Measurements from ENCODE around the gene BCAS4.
A peak's percentile ranks its signal among the peaks of the same experiment; 100 is the strongest.
"Not testable (repeated sequence)": the region's sequence is repeated elsewhere in the genome, so short reads cannot be mapped to it uniquely, and the experiment has no call there.

BCAS4 gene

GRCh38 chr20:50874758-50875665 is 80.2 kb downstream of the BCAS4 start:
- Mint-ChIP-seq H3K36me3 (ENCODE audit: low read depth) (peaks cover 31% of the 10 kb centered on the region), H3K27me3 (no peaks in the 10 kb centered on the region)

GRCh38 chr20:50876063-50876685 is 81.3 kb downstream of the BCAS4 start:
- DNase-seq, result no peak
- Mint-ChIP-seq H3K36me3 (ENCODE audit: low read depth) (peaks cover 32% of the 10 kb centered on the region), H3K9me3 (no peaks in the 10 kb centered on the region), H3K4me1 (ENCODE audit: low read depth) (no peaks in the 10 kb centered on the region), H3K27me3 (no peaks in the 10 kb centered on the region), H3K4me3 (no peak overlapping the region), H3K27ac (no peak overlapping the region)

More at GRCh38 chr20:50874758-50875665, 80.2 kb downstream of the BCAS4 start:
- no peak for DNase-seq
- H3K27ac Mint-ChIP-seq, result peak overlapping the region; percentile 33
- no peak overlapping the region for H3K4me3 Mint-ChIP-seq
- no peaks in the 10 kb centered on the region for H3K4me1 Mint-ChIP-seq (ENCODE audit: low read depth)
- no peaks in the 10 kb centered on the region for H3K9me3 Mint-ChIP-seq

- Mint-ChIP-seq H3K4me3 (no peak overlapping the region), H3K4me1 (ENCODE audit: low read depth) (no peaks in the 10 kb centered on the region), H3K36me3 (ENCODE audit: low read depth) (peaks cover 29% of the 10 kb centered on the region), H3K27ac (no peak overlapping the region), H3K9me3 (no peaks in the 10 kb centered on the region), H3K27me3 (no peaks in the 10 kb centered on the region)
- DNase-seq, result no peak
These were observed 82.0 kb downstream of the BCAS4 start for GRCh38 chr20:50876816-50877215.

GRCh38 chr20:50877232-50877743 is 82.4 kb downstream of the BCAS4 start:
- H3K9me3 Mint-ChIP-seq, result no peaks in the 10 kb centered on the region
- no peak overlapping the region for H3K27ac Mint-ChIP-seq
- no peak for DNase-seq
- H3K4me3 Mint-ChIP-seq, result no peak overlapping the region
- no peaks in the 10 kb centered on the region for H3K27me3 Mint-ChIP-seq
- no peaks in the 10 kb centered on the region for H3K4me1 Mint-ChIP-seq (ENCODE audit: low read depth)
- peaks cover 32% of the 10 kb centered on the region for H3K36me3 Mint-ChIP-seq (ENCODE audit: low read depth)

- Mint-ChIP-seq H3K36me3 (ENCODE audit: low read depth) (peaks cover 50% of the 10 kb centered on the region), H3K27ac (no peak overlapping the region), H3K4me1 (ENCODE audit: low read depth) (peaks cover 1% of the 10 kb centered on the region), H3K27me3 (no peaks in the 10 kb centered on the region), H3K4me3 (no peak overlapping the region), H3K9me3 (peaks cover 4% of the 10 kb centered on the region)
- peak; percentile 20 for DNase-seq
These were observed 85.0 kb downstream of the BCAS4 start for GRCh38 chr20:50879649-50880550.

- not testable (repeated sequence) for H3K27ac Mint-ChIP-seq
These were observed 87.0 kb downstream of the BCAS4 start for GRCh38 chr20:50881759-50882424.

GRCh38 chr20:50883856-50884255 is 89.0 kb downstream of the BCAS4 start:
- Mint-ChIP-seq H3K4me1 (ENCODE audit: low read depth) (peaks cover 1% of the 10 kb centered on the region), H3K27me3 (no peaks in the 10 kb centered on the region), H3K9me3 (peaks cover 4% of the 10 kb centered on the region), H3K27ac (no peak overlapping the region), H3K4me3 (no peak overlapping the region), H3K36me3 (ENCODE audit: low read depth) (peaks cover 51% of the 10 kb centered on the region)
- DNase-seq, result peak; percentile 24

More at GRCh38 chr20:50881759-50882424, 87.0 kb downstream of the BCAS4 start:
- H3K27me3 Mint-ChIP-seq; H3K4me3 Mint-ChIP-seq; H3K4me1 Mint-ChIP-seq (ENCODE audit: low read depth); H3K9me3 Mint-ChIP-seq: not testable (repeated sequence)
- H3K36me3 Mint-ChIP-seq (ENCODE audit: low read depth), result peaks cover 44% of the 10 kb centered on the region
- DNase-seq, result peak; percentile 13

GRCh38 chr20:50885068-50885467 is 90.2 kb downstream of the BCAS4 start:
- H3K9me3 Mint-ChIP-seq, result peaks cover 4% of the 10 kb centered on the region
- H3K27me3 Mint-ChIP-seq, result no peaks in the 10 kb centered on the region
- peak; percentile 25 for DNase-seq
- no peak overlapping the region for H3K4me3 Mint-ChIP-seq
- peak overlapping the region; percentile 59 for H3K27ac Mint-ChIP-seq
- peaks cover 1% of the 10 kb centered on the region for H3K4me1 Mint-ChIP-seq (ENCODE audit: low read depth)
- H3K36me3 Mint-ChIP-seq (ENCODE audit: low read depth), result peaks cover 55% of the 10 kb centered on the region

- peaks cover 3% of the 10 kb centered on the region for H3K4me1 Mint-ChIP-seq (ENCODE audit: low read depth)
- no peak overlapping the region for H3K4me3 Mint-ChIP-seq
- no peaks in the 10 kb centered on the region for H3K27me3 Mint-ChIP-seq
- H3K27ac Mint-ChIP-seq, result peak overlapping the region; percentile 64
- DNase-seq, result peak; percentile 23
- H3K9me3 Mint-ChIP-seq, result peaks cover 4% of the 10 kb centered on the region
- H3K36me3 Mint-ChIP-seq (ENCODE audit: low read depth), result peaks cover 62% of the 10 kb centered on the region
These were observed 90.9 kb downstream of the BCAS4 start for GRCh38 chr20:50885781-50886180.

GRCh38 chr20:50886184-50886790 is 91.4 kb downstream of the BCAS4 start:
- Mint-ChIP-seq H3K9me3 (peaks cover 4% of the 10 kb centered on the region), H3K4me1 (ENCODE audit: low read depth) (peaks cover 7% of the 10 kb centered on the region), H3K36me3 (ENCODE audit: low read depth) (peaks cover 67% of the 10 kb centered on the region), H3K4me3 (no peak overlapping the region), H3K27ac (peak overlapping the region; percentile 64), H3K27me3 (no peaks in the 10 kb centered on the region)
- DNase-seq, result peak; percentile 25

GRCh38 chr20:50887576-50887975 is 92.7 kb downstream of the BCAS4 start:
- Mint-ChIP-seq H3K27me3 (no peaks in the 10 kb centered on the region), H3K27ac (peak overlapping the region; percentile 66), H3K36me3 (ENCODE audit: low read depth) (peaks cover 75% of the 10 kb centered on the region), H3K4me1 (ENCODE audit: low read depth) (peaks cover 20% of the 10 kb centered on the region), H3K9me3 (peaks cover 4% of the 10 kb centered on the region), H3K4me3 (no peak overlapping the region)
- no peak for DNase-seq

GRCh38 chr20:50891138-50891537 is 96.3 kb downstream of the BCAS4 start:
- no peak for DNase-seq
- Mint-ChIP-seq H3K27ac (peak overlapping the region; percentile 71), H3K9me3 (no peaks in the 10 kb centered on the region), H3K4me1 (ENCODE audit: low read depth) (peaks cover 38% of the 10 kb centered on the region), H3K4me3 (no peak overlapping the region), H3K27me3 (no peaks in the 10 kb centered on the region), H3K36me3 (ENCODE audit: low read depth) (peaks cover 88% of the 10 kb centered on the region)

- H3K27ac Mint-ChIP-seq, result peak overlapping the region; percentile 71
- H3K4me3 Mint-ChIP-seq, result no peak overlapping the region
- H3K36me3 Mint-ChIP-seq (ENCODE audit: low read depth), result peaks cover 95% of the 10 kb centered on the region
- no peaks in the 10 kb centered on the region for H3K9me3 Mint-ChIP-seq
- peaks cover 42% of the 10 kb centered on the region for H3K4me1 Mint-ChIP-seq (ENCODE audit: low read depth)
- no peak for DNase-seq
- no peaks in the 10 kb centered on the region for H3K27me3 Mint-ChIP-seq
These were observed 97.5 kb downstream of the BCAS4 start for GRCh38 chr20:50892394-50892793.
